ENCODE results near the gene TERT.
A peak's percentile ranks its signal among the peaks of the same experiment; 100 is the strongest.
"Not testable (repeated sequence)": the region's sequence is repeated elsewhere in the genome, so short reads cannot be mapped to it uniquely, and the experiment has no call there.

TERT gene

DNA sequence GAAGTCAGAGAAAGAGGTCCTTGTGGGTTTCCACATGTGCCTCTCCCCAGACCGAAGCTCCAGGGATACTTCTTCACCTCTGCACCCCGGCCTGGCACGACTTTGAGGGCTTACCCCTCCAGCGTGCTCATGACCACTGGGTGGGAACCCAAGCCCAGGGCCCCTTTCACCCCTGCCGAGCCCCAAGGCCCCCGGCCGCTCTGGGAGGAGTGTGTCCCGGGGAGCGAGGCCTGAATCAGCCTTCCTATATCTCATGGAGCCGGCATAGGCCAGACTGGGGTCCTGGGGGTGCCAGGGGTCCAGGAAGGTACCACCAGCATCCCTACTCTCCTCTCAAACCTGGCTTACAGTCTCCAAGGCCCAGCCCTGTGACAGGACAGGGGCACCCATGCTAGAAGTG is 17.1 kb downstream of the TERT start:
- no peak for DNase-seq

- no peak for DNase-seq
Measured at GRCh38 chr5:1277331-1277730, 17.5 kb downstream of the TERT start.

DNA sequence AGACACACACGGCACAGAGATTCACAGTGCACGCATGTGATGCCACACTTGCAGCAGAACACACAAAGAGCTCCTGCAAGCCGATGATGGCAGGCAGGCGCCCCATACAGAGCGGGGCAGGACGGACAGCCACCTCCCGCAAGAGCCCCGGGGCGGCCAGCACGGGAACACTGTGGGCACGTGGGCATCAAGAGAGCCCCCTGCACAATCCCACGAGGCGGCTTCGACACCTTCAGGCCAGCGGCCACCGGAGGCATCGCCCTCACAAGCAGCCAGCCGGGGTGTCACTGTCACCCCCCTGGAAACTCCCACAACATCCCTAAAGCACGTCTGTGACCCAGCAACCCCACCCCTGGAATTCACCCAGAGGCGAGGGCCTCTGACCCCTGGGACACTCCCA is 17.9 kb downstream of the TERT start:
- DNase-seq = no peak

DNA sequence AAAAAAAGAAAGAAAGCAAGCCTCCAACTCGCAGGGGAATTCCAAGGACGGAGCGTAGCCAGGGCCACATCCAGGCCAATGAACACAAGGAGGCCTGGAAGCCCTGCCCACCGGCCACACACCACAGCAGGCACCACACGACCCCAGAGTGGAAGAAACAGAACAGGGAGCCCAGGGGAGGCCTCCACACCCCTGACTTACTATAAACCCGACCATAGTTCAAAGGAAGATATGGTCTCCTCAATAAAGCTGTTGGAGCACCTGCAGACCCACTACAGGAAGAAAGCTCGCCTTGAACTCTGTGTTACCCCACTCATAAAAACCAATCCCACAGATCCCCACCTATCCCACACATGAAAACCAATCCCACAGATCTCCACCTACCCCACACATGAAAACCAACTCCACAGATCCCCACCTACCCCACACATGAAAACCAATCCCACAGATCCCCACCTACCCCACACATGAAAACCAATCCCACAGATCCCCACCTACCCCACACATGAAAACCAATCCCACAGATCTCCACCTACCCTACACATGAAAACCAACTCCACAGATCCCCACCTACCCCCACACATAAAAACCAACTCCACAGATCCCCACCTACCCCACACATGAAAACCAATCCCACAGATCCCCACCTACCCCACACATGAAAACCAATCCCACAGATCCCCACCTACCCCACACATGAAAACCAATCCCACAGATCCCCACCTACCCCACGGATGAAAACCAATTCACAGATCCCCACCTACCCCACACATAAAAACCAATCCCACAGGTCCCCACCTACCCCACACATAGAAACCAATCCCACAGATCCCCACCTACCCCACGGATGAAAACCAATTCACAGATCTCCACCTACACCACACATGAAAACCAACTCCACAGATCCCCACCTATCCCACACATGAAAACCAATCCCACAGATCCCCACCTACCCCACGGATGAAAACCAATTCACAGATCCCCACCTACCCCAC is 19.2 kb downstream of the TERT start:
- DNase-seq = not testable (repeated sequence)

DNA sequence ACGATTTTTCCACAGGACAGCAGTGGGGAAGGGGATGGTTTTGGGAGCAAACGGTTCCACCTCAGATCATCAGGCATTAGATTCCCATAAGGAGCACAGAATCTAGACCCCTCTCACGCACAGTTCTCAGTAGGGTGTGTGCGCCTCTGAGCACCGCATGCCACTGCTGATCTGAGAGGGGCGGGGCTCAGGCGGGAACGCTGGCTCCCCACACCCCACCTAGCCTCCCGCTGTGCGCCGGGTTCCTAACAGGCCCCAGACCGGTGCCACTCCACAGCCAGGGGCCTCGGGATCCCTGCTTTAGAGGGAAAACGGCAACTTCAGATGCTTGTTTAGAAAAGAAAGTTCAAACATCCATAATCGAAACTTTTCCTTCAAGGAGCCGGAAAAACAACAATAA is 20.4 kb downstream of the TERT start:
- no peak for DNase-seq

DNA sequence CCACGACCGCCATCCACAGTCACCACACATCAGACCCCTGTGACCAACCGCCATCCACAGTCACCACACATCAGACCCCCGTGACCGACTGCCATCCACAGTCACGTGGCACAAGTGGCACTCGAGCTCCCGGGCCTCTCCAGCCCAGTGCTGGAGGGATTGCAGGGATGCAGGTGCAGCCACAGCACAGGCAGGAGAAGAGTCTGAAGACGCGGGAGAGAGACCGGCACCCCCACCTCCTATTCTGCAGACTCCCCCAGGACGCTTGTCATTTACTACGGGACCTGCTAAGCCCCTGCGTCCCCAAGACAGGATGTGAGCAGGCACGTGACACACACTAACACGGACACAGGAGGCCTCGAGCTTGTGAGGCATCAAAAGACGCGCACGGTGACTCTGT is 21.1 kb downstream of the TERT start:
- no peak for DNase-seq

- DNase-seq = no peak
Measured at GRCh38 chr5:1272201-1272600, 22.7 kb downstream of the TERT start.

GRCh38 chr5:1270933-1271914 is 23.6 kb downstream of the TERT start:
- DNase-seq = no peak

- no peak for DNase-seq
Measured at GRCh38 chr5:1270426-1270825, 24.4 kb downstream of the TERT start.

- peak; percentile 19 for DNase-seq
Measured at GRCh38 chr5:1268666-1269065, 26.2 kb downstream of the TERT start.

- no peak for DNase-seq
Measured at GRCh38 chr5:1268056-1268455, 26.8 kb downstream of the TERT start.

DNA sequence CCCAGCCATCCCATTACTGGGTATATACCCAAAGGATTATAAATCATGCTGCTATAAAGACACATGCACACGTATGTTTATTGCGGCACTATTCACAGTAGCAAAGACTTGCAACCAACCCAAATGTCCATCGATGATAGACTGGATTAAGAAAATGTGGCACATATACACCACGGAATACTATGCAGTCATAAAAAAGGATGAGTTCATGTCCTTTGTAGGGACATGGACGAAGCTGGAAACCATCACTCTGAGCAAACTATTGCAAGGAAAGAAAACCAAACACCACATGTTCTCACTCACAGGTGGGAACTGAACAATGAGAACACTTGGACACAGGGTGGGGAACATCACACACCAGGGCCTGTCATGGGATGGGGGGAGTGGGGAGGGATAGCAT is 27.4 kb downstream of the TERT start:
- not testable (repeated sequence) for DNase-seq

DNA sequence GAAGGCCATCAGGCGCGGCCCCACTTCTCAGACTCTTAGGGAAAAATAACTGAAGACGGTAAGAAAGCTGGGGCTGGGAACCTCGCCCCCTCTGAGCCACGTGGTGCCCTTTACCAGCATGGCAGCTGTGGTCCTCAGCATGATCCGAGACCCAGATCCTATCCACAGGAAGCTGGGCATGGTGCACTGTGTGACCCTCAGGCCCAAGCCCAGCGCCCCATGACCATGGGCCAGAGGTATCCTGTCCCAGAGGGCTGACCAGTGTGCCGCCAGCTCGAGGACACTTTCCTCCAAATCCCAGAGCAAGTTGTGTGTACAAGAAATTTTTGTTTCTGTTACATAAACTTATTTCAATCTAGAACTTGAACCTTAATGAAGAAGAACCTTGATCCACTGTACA is 28.1 kb downstream of the TERT start:
- no peak for DNase-seq

- no peak for DNase-seq
Measured at GRCh38 chr5:1265461-1266455, 29.1 kb downstream of the TERT start.

DNA sequence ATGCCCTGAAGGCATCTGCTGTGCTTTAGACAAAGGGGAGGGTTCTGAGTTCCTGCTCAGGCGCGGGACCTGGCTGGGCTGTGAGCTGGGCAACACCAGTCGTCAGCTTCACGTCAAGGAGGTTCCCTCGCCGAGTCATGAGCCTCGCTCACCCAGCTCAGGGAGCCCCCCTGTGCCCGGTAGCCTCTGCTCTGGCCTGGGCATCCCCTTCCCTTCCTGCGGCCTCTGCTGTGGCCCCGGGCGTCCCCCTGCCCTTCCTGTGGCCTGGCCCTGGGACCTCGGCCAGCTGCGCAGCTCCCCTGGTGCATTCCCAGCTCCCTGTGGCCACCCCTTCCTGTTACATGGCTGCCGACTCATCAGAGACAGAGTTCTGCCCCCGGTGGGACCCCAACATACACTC is 29.8 kb downstream of the TERT start:
- DNase-seq = no peak

- no peak for DNase-seq
Measured at GRCh38 chr5:1264211-1264610, 30.7 kb downstream of the TERT start.

- no peak for DNase-seq
Measured at GRCh38 chr5:1262381-1262780, 32.5 kb downstream of the TERT start.

GRCh38 chr5:1261643-1262042 is 33.2 kb downstream of the TERT start:
- DNase-seq = no peak

- no peak for DNase-seq
Measured at GRCh38 chr5:1259806-1260480, 34.9 kb downstream of the TERT start.

GRCh38 chr5:1257841-1258240 is 37.0 kb downstream of the TERT start:
- no peak for DNase-seq

DNA sequence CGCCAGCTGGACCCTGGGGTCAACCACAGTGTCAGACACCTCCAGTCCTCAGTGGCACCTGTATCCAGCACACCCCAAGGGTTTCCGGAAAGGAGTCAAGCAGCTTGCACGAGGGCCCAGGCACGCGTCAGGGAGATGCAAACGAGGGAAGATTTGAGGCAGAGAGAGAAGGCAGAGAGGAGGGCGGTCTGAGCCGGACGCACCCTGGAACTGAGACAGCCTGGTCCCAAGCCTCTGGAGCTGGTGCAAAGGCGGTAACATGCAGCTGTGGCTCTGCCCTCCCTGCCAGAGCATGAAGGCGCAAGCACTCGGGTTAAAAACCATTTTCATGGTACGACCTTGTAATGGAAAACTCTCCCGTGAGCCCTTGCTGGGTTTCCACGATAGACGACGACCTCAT is 37.5 kb downstream of the TERT start:
- no peak for DNase-seq

DNA sequence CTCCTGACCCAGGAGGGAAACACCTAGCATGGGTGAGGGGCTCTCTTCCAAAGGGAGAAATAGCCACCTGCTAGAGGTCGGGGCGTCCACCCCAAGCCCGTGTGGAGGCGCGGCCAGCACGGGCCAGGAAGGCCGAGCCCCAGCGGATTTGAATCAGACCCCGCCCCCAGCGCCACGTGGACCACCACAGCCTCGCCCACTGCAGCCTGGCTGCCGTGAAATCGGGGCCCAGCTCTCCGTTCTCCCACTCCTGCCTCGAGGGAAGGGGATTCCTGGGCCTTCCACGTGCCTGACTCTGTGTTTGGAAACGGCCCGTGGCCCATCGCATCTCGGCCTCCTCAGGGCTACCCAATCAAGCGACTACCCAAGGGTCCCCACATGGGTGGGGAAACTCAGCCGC is 38.1 kb downstream of the TERT start:
- DNase-seq = no peak
